ENCODE measurements around the gene ATP1A1. TPM values are rescaled to one million over a fixed set of nuclear protein-coding genes. Genes with fewer than 3 reads are reported as not detected.

ATP1A1 gene
- total and polyA plus RNA-seq, 9 donors = 106 to 388 (median 196) TPM

DNA sequence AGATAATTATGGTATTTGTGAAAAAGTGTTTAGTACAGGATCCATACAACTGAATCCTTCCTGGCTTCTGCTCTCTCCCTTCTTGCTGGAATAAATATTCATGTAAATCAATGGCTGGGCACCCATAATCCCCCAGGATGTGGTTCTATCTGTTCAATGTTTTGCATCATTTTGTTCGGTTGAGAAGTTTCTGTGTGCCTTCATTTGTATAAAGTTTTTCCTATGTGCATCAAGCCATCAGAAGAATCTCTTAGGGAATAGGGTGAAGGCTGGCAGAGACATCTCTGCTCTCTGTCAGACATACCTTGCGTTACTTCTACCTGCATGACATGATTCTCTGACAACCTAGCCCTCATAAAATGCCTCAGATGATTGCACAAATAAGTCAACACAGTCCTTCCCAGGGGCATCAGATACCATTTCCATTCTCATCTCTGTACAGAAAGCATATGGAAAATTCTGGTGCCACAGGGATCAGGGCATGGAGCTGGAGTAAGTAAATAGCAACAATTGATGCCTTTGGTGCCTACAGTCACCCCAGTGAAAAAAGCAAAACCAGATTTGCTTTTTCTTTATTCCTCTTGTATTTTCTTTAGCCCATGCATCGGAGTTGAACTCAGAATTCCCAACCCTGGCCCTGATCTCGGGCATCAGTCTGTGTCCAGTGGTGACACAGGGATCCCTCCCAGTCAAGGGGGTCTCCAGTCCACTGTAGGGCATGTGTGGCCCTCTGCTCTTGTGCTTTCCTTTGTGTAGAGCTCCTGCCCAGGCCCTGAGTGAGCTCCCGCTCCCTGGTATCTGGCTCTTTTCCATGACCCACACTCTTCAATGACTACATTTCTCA lies 39.7 kb upstream of the ATP1A1 start:
- intact Hi-C loops (cut with DNase I) = no loop called here
- WGBS, 3 donors = 96% methylated on average over 5 of the region's 5 CpGs
- Histone ChIP-seq H3K27ac (no peak overlapping the region), H3K4me3 (no peak overlapping the region), H3K9me3 (no peaks in the 10 kb centered on the region), H3K36me3 (no peaks in the 10 kb centered on the region), H3K4me1 (ENCODE audit: insufficient read depth) (no peaks in the 10 kb centered on the region), H3K27me3 (no peaks in the 10 kb centered on the region)
- TF ChIP-seq, protein P1, sequence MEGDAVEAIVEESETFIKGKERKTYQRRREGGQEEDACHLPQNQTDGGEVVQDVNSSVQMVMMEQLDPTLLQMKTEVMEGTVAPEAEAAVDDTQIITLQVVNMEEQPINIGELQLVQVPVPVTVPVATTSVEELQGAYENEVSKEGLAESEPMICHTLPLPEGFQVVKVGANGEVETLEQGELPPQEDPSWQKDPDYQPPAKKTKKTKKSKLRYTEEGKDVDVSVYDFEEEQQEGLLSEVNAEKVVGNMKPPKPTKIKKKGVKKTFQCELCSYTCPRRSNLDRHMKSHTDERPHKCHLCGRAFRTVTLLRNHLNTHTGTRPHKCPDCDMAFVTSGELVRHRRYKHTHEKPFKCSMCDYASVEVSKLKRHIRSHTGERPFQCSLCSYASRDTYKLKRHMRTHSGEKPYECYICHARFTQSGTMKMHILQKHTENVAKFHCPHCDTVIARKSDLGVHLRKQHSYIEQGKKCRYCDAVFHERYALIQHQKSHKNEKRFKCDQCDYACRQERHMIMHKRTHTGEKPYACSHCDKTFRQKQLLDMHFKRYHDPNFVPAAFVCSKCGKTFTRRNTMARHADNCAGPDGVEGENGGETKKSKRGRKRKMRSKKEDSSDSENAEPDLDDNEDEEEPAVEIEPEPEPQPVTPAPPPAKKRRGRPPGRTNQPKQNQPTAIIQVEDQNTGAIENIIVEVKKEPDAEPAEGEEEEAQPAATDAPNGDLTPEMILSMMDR (IDR thresholded peaks at IDR 0.05) = no peak
- TF ChIP-seq EP300 (IDR thresholded peaks at IDR 0.05) = no peak
- no peak for TF ChIP-seq POLR2A (IDR thresholded peaks at IDR 0.05)
- DNase-seq = no peak

DNA sequence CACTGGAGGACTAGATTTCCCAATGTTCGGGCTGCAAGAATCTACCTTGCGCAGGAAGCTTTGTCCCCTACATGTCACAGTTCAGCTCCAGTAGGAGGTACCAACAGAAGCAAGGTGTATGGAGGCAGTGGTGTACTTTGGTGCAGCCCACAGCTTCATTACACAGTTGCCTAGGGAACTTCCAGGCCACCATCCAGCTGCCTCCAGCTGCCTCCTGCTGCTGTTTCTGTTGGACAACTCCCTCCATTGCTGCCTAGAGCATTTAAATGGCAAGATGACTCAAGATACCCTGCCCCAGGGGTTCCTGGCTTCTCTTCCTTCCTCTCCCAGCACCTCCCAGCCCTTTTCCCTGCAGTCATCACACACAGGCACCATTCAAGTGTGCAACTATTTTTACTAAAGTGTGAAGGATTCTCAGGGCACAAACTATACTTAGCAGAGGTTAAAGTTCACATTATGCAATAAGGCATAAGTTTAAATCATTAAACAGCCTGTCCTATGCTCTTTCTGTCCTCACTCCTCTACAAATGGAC lies 39.0 kb upstream of the ATP1A1 start:
- H3K27ac ChIP-seq = no peak overlapping the region
- H3K9me3 ChIP-seq = no peaks in the 10 kb centered on the region
- H3K36me3 ChIP-seq = no peaks in the 10 kb centered on the region
- intact Hi-C loops (cut with DNase I) = no loop called here
- H3K4me3 ChIP-seq = no peak overlapping the region
- DNase-seq = no peak
- H3K27me3 ChIP-seq = no peaks in the 10 kb centered on the region
- 92 to 97% (median 97%) methylated on average over 2 of the region's 2 CpGs for WGBS, 3 donors
- TF ChIP-seq, protein P1 (IDR thresholded peaks at IDR 0.05) = no peak
- TF ChIP-seq POLR2A (IDR thresholded peaks at IDR 0.05) (no peak), EP300 (IDR thresholded peaks at IDR 0.05) (no peak)
- no peaks in the 10 kb centered on the region for H3K4me1 ChIP-seq (ENCODE audit: insufficient read depth)

DNA sequence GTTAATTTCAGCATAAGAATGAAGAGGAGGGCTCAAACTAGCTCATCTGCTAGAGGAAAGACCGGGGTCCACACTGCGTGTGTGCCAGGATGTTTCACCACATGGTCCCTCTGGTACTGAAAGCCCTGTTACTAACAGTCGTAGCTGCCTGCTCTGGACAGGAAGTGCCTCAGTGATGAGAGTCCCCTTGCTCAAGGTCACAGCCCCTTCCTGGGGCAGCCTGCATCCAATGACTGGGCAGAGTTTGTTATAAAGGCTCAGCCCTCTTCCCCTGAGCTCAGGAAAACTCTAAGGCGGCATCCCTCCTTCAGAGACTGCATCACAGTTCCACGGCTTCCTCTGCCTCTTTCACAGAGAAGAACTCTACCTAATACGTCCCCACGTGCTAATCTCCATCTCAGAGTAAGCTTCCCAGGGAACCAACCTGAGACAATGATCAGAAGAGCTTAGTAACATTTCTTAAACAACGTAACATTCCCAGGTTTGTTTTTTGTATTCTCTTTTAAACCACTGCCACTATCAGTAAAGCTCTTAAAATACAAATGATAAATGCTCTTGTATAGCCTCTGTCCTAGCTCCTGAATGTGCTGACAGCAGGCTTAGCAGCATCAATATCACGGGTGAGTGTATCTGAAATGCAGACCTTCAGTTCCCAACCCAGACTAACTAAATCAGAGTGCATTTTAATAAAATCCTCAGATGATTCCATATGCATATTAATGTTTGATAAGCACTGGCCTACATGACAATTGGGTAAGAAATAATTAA lies 38.0 kb upstream of the ATP1A1 start:
- no peaks in the 10 kb centered on the region for H3K9me3 ChIP-seq
- no peak overlapping the region for H3K27ac ChIP-seq
- WGBS, 3 donors = 54 to 64% (median 60%) methylated on average over 9 of the region's 9 CpGs
- H3K4me3 ChIP-seq = no peak overlapping the region
- H3K4me1 ChIP-seq (ENCODE audit: insufficient read depth) = no peaks in the 10 kb centered on the region
- H3K36me3 ChIP-seq = no peaks in the 10 kb centered on the region
- H3K27me3 ChIP-seq = no peaks in the 10 kb centered on the region
- intact Hi-C loops (cut with DNase I) = no loop called here
- DNase-seq = no peak
- TF ChIP-seq EP300 (IDR thresholded peaks at IDR 0.05) = no peak

DNA sequence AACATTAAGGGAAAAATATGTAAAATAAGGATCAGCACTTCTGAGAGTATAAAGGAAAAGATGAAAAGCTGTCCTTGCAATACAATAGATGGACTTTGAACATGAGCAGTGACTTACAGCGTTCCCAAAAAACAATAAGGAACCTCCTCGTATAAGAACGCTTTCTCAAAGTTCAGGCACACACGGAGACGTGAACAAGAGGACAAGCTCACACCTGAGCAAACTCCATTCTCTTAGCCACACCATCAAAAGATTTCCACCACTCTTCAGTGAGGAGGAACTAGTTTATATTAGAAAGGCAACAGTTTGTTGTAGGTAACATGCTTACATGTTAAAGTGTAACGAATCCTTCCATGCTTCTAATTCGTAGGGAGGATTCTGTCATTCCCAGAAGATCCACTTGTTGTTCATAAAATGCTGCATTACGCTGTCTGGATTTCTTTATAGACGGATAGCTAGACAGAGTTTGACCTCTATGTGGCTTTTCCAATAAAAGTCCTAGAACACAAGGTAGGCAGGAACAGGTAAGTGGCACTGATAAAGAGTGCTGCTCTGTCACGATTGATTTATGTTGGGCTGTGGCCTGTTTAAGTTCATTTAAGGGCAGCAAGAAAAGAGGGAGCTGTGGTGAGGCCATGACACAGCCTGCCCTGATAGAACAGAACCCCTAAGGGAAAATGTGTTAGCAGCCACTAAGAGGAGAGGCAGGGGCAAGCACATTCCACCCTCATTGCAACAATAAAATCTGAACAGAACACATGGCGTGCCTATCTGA lies 37.0 kb upstream of the ATP1A1 start:
- Histone ChIP-seq H3K9me3 (no peaks in the 10 kb centered on the region), H3K4me3 (no peak overlapping the region), H3K27me3 (no peaks in the 10 kb centered on the region), H3K27ac (no peak overlapping the region), H3K4me1 (ENCODE audit: insufficient read depth) (no peaks in the 10 kb centered on the region), H3K36me3 (no peaks in the 10 kb centered on the region)
- no peak for DNase-seq
- intact Hi-C loops (cut with DNase I) = no loop called here
- 93 to 96% (median 95%) methylated on average over 11 of the region's 11 CpGs for WGBS, 3 donors
- no peak for TF ChIP-seq POLR2A (IDR thresholded peaks at IDR 0.05)

DNA sequence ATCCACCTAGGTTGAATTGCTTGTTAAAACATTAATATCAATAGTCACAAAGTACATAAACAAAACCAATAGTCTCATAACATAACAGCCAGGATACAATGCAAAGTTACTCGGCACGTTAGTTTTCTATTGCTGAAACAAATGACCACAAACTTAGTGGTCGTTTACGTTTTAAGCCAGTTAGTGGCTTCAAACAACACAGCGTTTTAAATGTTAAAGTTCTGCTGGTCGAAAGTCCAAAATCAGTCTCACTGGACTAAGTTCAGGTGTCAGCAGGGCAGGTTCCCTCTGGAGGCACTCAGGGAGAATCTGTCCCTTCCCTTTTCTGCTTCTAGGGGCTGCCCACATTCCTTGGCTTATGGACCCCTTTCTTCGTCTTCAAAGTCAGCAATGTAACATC lies 35.6 kb upstream of the ATP1A1 start:
- 94 to 96% (median 95%) methylated on average over 7 of the region's 7 CpGs for WGBS, 3 donors
- H3K9me3 ChIP-seq = no peaks in the 10 kb centered on the region
- no peaks in the 10 kb centered on the region for H3K27me3 ChIP-seq
- no peaks in the 10 kb centered on the region for H3K4me1 ChIP-seq (ENCODE audit: insufficient read depth)
- DNase-seq = no peak
- no peaks in the 10 kb centered on the region for H3K36me3 ChIP-seq
- TF ChIP-seq EP300 (IDR thresholded peaks at IDR 0.05) (no peak), POLR2A (IDR thresholded peaks at IDR 0.05) (no peak)
- TF ChIP-seq, protein P1 (IDR thresholded peaks at IDR 0.05) = no peak
- intact Hi-C loops (cut with DNase I) = no loop called here
- H3K27ac ChIP-seq = no peak overlapping the region
- H3K4me3 ChIP-seq = no peak overlapping the region

All from ovary (tissue), 9 donors.